Measurements from ENCODE around the gene CHRNB4. TPM values are rescaled to one million over a fixed set of nuclear protein-coding genes. Genes with fewer than 3 reads are reported as not detected.
A peak's percentile ranks its signal among the peaks of the same experiment; 100 is the strongest.

The CHRNB4 gene
- total RNA-seq, 1 donor from 2014 or later = 0.10 TPM

- H3K36me3 Mint-ChIP-seq (ENCODE audit: low read depth) = peaks cover 3% of the 10 kb centered on the region
- DNase-seq (ENCODE audit: low spot score) = no peak
- no peak for TF ChIP-seq CTCF (IDR thresholded peaks at IDR 0.05)
- H3K27me3 Mint-ChIP-seq (ENCODE audit: low read depth) = peaks cover 12% of the 10 kb centered on the region
- H3K9me3 Mint-ChIP-seq (ENCODE audit: low read depth) = no peaks in the 10 kb centered on the region
- H3K4me1 Mint-ChIP-seq (ENCODE audit: low read depth) = peaks cover 10% of the 10 kb centered on the region
- H3K27ac Mint-ChIP-seq (ENCODE audit: unreplicated experiment) = no peak overlapping the region
- H3K4me3 Mint-ChIP-seq (ENCODE audit: unreplicated experiment) = no peak overlapping the region
Measured at GRCh38 chr15:78666010-78666409, 25.0 kb upstream of the CHRNB4 start.

DNA sequence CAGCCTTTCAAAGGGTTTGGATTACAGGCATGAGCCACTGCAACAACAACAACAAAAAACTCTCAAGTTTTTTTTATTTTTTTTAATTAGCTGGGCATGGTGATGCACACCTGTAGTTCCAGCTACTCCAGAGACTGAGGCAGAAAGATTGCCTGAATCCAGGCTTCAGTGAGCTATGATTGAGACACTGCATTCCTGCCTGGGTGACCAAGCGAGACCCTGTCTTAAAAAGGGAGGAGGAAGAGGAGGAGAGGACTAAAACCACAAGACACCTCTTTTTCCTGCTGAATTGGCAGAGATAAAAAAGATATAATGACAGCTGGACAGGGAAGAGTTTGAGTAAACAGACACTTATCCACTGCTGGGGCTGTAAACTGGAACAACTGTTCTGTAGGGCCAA lies 22.7 kb upstream of the CHRNB4 start:
- TF ChIP-seq CTCF (IDR thresholded peaks at IDR 0.05) = no peak
- DNase-seq (ENCODE audit: low spot score) = no peak
- Mint-ChIP-seq H3K9me3 (ENCODE audit: low read depth) (no peaks in the 10 kb centered on the region), H3K4me1 (ENCODE audit: low read depth) (peaks cover 7% of the 10 kb centered on the region), H3K4me3 (ENCODE audit: unreplicated experiment) (no peak overlapping the region), H3K27ac (ENCODE audit: unreplicated experiment) (no peak overlapping the region), H3K27me3 (ENCODE audit: low read depth) (peaks cover 19% of the 10 kb centered on the region), H3K36me3 (ENCODE audit: low read depth) (peaks cover 3% of the 10 kb centered on the region)

DNA sequence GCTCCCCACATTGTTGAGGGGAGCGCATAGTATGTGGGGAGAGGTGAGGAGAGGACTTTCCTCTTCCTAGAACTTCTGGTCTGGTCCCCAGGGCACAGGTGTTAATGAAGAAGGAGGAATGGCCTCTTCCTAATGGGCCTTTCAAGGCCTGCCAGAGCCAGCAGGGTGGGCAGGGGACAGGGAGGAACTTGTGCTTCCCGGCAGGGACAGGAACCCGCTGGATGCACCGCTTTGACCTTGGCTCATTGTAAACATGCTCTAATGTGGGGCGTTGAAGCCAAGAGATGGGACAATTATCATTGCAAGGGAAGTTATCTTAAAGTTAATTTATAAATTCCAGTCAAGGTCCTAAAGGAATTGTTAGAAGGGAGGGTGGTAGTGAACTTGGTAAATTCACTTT lies 21.0 kb upstream of the CHRNB4 start:
- Mint-ChIP-seq H3K4me1 (ENCODE audit: low read depth) (peaks cover 7% of the 10 kb centered on the region), H3K27ac (ENCODE audit: unreplicated experiment) (no peak overlapping the region), H3K27me3 (ENCODE audit: low read depth) (peaks cover 18% of the 10 kb centered on the region), H3K36me3 (ENCODE audit: low read depth) (peaks cover 3% of the 10 kb centered on the region), H3K4me3 (ENCODE audit: unreplicated experiment) (no peak overlapping the region), H3K9me3 (ENCODE audit: low read depth) (no peaks in the 10 kb centered on the region)
- no peak for TF ChIP-seq CTCF (IDR thresholded peaks at IDR 0.05)
- DNase-seq (ENCODE audit: low spot score) = no peak

DNA sequence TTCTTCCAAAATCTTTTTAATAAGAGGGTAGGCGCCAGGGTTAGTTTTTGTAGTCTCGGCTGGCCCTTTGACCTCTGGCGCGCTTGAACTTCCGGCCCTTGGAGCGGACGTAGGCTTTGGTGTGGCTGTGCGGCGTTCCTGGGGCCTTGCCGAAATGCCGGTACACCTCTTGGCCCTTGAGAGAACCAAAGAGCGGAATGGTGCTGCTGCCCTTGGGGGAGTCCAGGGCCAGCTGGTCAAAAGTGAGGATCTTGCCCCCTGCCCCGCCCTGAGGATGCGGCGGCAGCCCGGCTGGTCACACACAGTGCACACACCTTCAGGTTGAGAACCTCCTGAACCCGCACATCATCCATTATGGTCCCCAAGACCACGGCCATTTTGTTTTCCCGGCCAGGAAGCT lies 20.0 kb upstream of the CHRNB4 start:
- TF ChIP-seq CTCF (IDR thresholded peaks at IDR 0.05) = no peak
- Mint-ChIP-seq H3K27me3 (ENCODE audit: low read depth) (peaks cover 26% of the 10 kb centered on the region), H3K27ac (ENCODE audit: unreplicated experiment) (no peak overlapping the region), H3K4me1 (ENCODE audit: low read depth) (peaks cover 7% of the 10 kb centered on the region), H3K36me3 (ENCODE audit: low read depth) (peaks cover 3% of the 10 kb centered on the region), H3K9me3 (ENCODE audit: low read depth) (no peaks in the 10 kb centered on the region), H3K4me3 (ENCODE audit: unreplicated experiment) (no peak overlapping the region)
- DNase-seq (ENCODE audit: low spot score) = no peak

DNA sequence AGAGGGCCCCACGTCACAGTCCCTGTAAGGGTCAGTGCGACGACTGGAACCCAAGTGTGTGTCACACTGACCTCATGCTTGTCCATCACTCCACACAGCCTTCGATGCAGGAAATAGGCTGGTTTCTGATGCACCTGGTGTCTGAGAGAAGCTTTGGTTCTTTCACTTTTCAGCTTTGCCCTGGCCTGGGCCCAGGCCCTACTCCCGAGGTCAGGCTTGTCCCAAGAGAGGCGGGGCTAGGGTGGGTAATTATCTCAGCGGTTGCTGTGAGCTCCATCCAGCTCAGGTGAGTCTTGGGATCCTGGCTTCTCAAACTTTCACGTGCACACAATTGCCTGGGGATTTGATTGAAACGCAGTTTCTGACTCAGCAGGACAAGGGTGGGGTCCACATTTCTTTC lies 19.6 kb upstream of the CHRNB4 start:
- Mint-ChIP-seq H3K36me3 (ENCODE audit: low read depth) (peaks cover 3% of the 10 kb centered on the region), H3K27ac (ENCODE audit: unreplicated experiment) (peak overlapping the region; percentile 57), H3K4me1 (ENCODE audit: low read depth) (peaks cover 7% of the 10 kb centered on the region), H3K9me3 (ENCODE audit: low read depth) (no peaks in the 10 kb centered on the region), H3K27me3 (ENCODE audit: low read depth) (peaks cover 28% of the 10 kb centered on the region), H3K4me3 (ENCODE audit: unreplicated experiment) (no peak overlapping the region)
- TF ChIP-seq CTCF (IDR thresholded peaks at IDR 0.05) = no peak
- no peak for DNase-seq (ENCODE audit: low spot score)
